ENCODE data around the gene BMP6.

- no peak for TF ChIP-seq EGR1 (IDR thresholded peaks at IDR 0.05; ENCODE audit: borderline replicate concordance in 1 of 2, low read depth in 2 of 2, low read length in 2 of 2)
- no peak for TF ChIP-seq SREBF2 (IDR thresholded peaks at IDR 0.05; ENCODE audit: low read length)
- TF ChIP-seq SPI1 (IDR thresholded peaks at IDR 0.05; ENCODE audit: borderline replicate concordance, insufficient read depth, low read depth, low read length) = no peak
- TF ChIP-seq CEBPZ (IDR thresholded peaks at IDR 0.05; ENCODE audit: low read depth, low read length) = no peak
- TF ChIP-seq RB1 (IDR thresholded peaks at IDR 0.05; ENCODE audit: borderline replicate concordance) = no peak
- TF ChIP-seq USF2 (IDR thresholded peaks at IDR 0.05; ENCODE audit: borderline replicate concordance, low read depth, low read length) = no peak
- no peak for TF ChIP-seq CTCF (IDR thresholded peaks at IDR 0.05 in 2 of 3, conservative IDR thresholded peaks at IDR 0.05 in 1 of 3; ENCODE audit: control insufficient read depth in 2 of 3, extremely low read depth in 1 of 3, insufficient read depth in 1 of 3, low read depth in 3 of 3, low read length in 3 of 3)
- TF ChIP-seq RBBP5 (conservative IDR thresholded peaks at IDR 0.05) = no peak
- no peak for TF ChIP-seq FOS (IDR thresholded peaks at IDR 0.05; ENCODE audit: borderline replicate concordance, extremely low read depth, insufficient read length)
- TF ChIP-seq REST (IDR thresholded peaks at IDR 0.05; ENCODE audit: low read depth, low read length) = no peak
- TF ChIP-seq MAX (IDR thresholded peaks at IDR 0.05; ENCODE audit: low read depth, low read length) = no peak
- no peak for TF ChIP-seq NR2C1 (IDR thresholded peaks at IDR 0.05)
Observed at GRCh38 chr6:7705483-7705882, 20.4 kb upstream of the BMP6 start.
